RPMI8226 (cell line): ENCODE data around the gene SELENON.
"Not testable (repeated sequence)": the region's sequence is repeated elsewhere in the genome, so short reads cannot be mapped to it uniquely, and the experiment has no call there.

Experiments used
- DNase-seq: peaks from one replicate; pipeline ENCODE4 v3.0.0-alpha.2; 2015

The SELENON gene

GRCh38 chr1:25831569-25832196 lies 31.7 kb downstream of the SELENON start:
- DNase-seq: no peak

GRCh38 chr1:25832336-25833037 lies 32.5 kb downstream of the SELENON start:
- no peak for DNase-seq

DNA sequence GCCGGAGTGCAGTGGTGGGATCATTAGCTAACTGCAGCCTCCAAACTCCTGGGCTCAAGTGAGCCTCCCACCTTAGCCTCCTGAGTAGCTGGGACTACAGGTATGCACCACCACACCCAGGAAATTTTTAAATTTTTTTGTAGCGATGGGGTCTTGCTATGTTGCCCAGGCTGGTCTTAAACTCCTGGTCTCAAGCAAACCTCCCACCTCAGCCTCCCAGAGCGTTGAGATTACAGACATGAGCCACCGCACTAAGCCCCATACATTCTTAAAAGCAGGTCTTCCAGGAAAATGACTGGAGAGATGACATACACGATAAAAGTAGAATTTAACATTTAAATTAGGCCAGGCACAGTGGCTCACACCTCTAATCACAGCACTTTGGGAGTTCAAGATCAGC lies 33.2 kb downstream of the SELENON start:
- DNase-seq: no peak

DNA sequence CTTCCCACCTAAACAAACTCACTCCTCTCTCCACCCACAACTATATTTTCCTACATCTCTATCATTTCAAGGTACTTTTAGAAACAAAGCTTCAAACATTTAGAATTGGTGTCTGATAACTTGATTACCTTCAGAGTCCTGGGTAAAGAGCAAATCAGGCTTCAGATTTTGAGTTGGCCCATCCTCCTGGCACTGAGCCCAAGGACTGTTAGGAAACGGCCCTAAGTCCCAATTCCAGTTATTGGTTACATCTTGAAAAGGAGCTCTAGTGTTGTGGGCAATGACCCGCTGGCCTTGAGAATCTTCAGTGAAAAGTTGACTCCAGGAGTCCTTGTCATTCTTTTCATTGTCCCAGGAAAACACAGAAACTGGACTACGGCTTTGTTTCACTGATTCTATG lies 34.9 kb downstream of the SELENON start:
- DNase-seq: no peak

- DNase-seq: no peak
These were observed 36.7 kb downstream of the SELENON start for GRCh38 chr1:25836695-25837094.

DNA sequence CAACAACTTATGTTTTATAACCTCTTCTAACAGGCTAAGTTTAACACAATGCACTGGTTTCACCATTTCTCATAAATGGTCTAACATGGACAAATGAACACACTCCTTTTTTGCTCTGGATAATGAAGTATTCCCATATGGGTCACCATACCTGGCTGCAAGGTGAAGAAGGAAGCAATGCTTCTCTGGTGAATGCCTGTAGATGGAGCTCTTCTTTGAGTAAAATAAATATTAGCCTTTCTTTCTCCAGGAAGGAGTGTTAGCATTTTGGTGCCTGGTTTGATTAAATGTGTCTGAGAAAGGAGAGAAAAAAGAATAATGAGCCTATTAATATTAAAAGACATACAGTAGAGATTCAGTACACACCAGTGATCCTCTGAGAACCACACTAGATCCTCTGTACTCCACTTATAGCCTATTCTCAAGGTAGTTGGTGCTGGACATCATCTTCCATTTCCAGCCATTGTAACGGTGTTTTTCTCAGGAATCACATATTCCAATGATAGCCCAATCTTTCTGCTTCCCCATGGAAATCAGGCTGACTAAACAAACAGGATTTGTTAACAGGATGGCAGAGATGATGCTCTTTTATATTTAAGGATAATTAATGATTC lies 37.4 kb downstream of the SELENON start:
- no peak for DNase-seq

DNA sequence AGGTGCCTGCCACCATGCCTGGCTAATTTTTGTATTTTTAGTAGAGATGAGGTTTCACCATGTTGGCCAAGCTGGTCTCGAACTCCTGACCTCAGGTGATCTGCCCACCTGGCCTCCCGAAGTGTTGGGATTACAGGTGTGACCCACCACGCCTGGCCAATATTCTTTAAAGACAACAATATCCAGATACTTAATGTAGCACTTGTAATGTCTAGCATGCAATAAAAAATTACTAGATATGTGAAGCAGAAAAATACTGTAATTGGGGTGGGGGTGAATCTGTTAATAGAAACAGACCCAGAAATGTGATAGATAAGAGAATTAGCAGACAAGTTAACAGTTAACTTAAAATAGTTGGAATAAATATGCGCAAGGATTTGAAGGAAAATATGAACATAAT lies 39.8 kb downstream of the SELENON start:
- not testable (repeated sequence) for DNase-seq

GRCh38 chr1:25843483-25843882 lies 43.5 kb downstream of the SELENON start:
- DNase-seq: no peak

- DNase-seq: no peak
These were observed 44.7 kb downstream of the SELENON start for GRCh38 chr1:25844536-25845337.

- DNase-seq: no peak
These were observed 45.7 kb downstream of the SELENON start for GRCh38 chr1:25845664-25846063.

DNA sequence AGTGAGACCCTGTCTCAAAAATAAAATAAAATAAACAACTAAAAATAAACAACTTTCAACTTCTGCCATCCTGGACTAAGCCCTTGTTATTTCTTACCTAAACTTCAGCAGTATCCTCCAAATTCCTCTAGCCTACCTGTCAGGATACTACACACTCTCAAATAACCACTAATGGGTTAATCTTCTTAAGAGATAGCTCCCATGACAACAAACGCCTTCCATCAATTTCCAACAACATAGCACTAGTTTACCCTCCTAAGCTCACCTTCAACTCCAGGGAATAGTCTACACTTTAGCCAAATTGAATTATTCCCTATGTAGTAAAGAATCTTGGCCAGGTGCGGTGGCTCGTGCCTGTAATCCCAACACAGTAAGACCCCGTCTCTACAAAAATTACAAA lies 47.9 kb downstream of the SELENON start:
- no peak for DNase-seq

DNA sequence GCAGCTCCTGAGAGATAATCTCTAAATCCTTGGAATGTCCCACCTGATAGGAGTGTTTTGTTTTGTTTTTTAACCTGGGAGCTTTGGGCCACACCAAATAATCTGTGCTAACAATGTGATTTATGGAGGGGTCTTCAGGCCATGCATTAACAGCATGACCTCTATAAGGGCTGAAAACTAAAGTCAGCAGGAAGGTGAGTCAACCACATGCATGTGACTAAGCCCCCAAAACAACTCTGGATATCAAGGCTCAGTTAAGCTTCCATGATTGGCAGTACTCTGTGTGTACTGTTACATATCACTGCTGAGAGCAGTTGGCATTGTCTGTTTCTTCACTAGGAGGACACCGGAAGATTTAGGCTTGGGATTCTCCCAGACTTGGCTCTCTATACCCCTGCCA lies 48.5 kb downstream of the SELENON start:
- DNase-seq: no peak

DNA sequence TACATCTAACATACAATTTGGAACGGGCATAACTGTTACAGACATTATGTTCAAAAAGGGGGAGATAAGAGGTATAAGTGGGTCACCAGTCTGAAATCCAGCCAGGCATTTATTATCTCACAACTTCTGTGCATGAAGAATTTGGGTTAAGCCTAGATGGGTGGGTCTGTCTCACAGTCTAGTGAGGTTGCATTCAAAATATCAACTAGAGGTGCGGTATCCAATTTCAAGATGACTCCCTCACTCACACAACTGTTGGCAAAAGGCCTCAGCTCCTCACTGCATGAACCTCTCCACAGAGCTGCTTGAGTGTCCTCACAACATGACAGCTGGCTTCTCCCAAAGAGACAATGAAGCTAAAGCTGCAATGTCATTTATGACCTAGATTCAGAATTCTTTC lies 54.6 kb downstream of the SELENON start:
- no peak for DNase-seq

- no peak for DNase-seq
These were observed 56.9 kb downstream of the SELENON start for GRCh38 chr1:25856856-25857255.

- peak; percentile 20 for DNase-seq
These were observed 58.5 kb downstream of the SELENON start for GRCh38 chr1:25858494-25858893.

GRCh38 chr1:25858906-25859789 lies 59.2 kb downstream of the SELENON start, which contains the start of gene AUNIP:
Gene AUNIP (minus strand): TSS chr1:25859457. CDS start chr1:25859357, 100 bp downstream.
- DNase-seq: peak; percentile 96

- no peak for DNase-seq
These were observed 61.6 kb downstream of the SELENON start for GRCh38 chr1:25861316-25862286.

DNA sequence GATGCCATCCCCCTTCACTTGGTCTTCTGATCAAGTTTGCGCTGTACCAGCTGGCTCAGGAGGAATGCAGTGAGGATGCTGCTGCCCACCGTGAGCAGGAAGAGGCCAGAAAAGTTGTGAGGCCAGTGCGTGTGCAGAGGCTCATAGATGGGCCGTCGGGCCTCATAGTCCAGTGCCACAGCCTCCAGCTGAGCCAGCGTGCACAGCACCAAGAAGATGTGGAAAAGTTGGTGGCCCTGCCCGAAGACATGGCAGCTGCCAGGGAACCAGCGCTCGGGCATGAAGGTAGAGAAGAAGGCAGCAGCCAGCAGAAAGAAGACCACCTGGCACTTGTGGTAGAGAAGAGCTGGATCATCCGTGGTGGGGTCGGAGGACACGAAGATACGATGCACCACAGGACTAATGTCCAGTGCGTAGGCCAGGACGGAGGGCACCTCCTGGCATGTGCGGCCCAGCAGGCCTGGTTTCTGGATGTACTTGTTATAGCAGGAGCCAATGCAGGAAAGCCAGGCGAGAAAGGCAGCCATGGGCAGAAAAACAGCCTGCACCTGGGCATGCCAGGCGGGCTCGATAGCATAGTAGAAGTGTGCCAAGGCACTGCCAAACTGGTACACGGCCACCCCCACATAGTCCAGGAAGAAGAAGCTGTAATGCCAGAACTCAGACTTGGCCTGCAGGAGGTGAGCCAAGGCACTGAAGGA lies 62.9 kb downstream of the SELENON start:
- DNase-seq: no peak

DNA sequence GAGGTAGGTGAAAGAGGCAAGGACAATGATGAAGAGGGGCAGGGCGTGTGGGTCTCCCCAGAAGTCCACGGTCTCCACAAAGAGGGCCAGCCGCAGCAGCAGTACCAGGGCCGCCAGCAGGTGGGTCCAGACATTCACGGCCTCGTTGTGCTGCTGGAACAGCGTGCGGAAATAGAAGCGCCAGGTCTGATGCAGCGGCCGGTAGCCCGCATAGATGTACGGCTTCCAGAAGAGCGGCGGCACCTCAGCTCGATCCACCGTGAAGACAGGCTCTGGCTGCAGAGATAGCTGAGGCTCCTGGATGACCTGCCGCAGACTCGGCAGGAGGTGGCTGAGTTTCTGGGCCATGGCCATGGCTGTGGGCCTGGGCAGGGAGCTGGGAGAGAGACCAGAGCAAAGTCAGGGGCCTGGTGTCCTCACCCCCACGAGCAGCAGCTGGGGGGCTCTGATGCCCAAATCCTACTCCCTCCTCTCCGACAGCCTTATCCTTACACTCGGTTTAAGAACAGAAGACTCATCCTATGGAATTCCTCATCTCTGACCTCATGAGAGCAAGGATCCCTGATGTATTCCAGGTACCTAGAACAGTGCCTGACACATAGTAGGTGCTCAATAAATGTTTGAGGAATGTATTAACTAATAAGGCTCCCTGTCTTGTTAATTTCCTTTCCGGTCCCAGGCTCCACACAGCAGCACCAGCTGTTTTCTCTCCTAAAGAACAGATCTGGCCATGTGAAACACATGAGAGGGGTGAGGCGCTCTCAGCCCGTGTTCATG lies 63.7 kb downstream of the SELENON start:
- no peak for DNase-seq

GRCh38 chr1:25864434-25864833 lies 64.4 kb downstream of the SELENON start:
- no peak for DNase-seq
